ENCODE results near the gene WNT9B.

WNT9B gene

DNA sequence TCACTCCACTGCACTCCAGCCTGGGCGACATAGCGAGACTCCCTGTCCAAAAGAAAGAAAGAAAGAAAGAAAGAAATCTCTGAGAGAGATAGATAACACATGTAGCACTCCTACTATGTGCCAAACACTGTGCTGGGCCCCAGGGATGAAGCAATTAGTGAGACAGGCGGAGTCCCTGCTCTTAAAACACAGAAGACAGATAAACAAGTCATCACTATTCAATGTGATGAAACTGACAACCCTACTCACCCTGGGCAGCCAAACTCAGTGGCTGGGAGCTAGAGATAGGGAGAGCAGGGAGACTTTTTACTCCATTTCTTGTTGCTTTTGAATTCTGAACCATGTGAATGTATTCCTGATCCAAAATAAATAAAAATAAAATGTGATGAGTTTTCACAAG is 36.3 kb downstream of the WNT9B start:
- FAIRE-seq (no peak), DNase-seq (ENCODE audit: insufficient read length, low spot score) (no peak)
- TF ChIP-seq CTCF (IDR thresholded peaks at IDR 0.05; ENCODE audit: insufficient read depth, missing control alignments): no peak

DNA sequence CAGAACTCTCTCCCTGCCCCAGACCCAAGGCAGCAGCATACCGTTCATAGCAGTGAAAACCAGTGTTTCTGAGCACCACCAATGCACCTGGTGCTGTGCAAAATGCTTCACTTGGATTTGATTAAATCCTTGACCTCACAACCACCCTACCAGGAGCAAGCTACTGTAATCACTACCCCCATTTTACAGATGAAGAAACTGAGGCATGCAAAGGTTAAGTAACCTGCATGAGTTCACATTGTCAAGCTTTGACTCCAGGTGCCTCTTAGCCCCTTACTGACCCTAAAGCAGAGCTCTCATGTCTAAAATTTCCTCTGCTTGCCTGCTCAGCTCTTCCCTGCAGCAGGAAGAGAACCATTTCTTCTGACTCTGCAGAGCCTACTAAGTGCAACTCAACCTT is 37.3 kb downstream of the WNT9B start:
- no peak for TF ChIP-seq CTCF (IDR thresholded peaks at IDR 0.05; ENCODE audit: insufficient read depth, missing control alignments)
- no peak for FAIRE-seq
- no peak for DNase-seq (ENCODE audit: insufficient read length, low spot score)

GRCh38 chr17:46889519-46889918 is 38.1 kb downstream of the WNT9B start:
- FAIRE-seq (no peak), DNase-seq (ENCODE audit: insufficient read length, low spot score) (no peak)
- no peak for TF ChIP-seq CTCF (IDR thresholded peaks at IDR 0.05; ENCODE audit: insufficient read depth, missing control alignments)

DNA sequence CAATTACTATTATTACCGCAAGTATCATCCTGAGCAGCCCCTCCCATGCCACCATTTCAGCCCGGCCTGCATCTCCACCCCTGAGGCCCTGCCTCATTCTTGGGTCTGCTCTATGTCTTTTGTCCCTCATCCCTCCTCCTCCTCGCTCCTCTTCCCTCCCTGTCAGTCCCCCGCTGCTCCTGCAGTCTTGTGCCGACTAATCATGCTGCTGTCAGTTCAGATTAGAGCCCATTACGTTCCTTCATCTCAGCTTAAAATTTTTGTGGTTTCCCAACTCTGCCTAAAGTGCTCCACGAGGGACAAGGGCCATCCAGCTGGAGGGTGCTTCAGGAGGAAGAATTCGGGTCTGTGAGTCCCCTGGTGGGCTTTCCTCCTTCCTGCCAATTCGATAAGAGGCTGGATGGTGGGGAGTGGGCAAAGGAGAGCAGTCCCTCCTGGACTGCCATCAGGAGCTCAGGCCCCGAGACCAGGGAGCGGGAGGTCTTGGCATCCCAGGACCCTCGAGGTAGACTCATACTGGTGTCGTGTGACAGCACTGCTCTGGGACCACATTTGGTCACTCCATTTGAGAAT is 38.7 kb downstream of the WNT9B start:
- no peak for TF ChIP-seq CTCF (IDR thresholded peaks at IDR 0.05; ENCODE audit: insufficient read depth, missing control alignments)
- no peak for FAIRE-seq
- no peak for DNase-seq (ENCODE audit: insufficient read length, low spot score)

GRCh38 chr17:46890638-46891037 is 39.3 kb downstream of the WNT9B start:
- TF ChIP-seq CTCF (IDR thresholded peaks at IDR 0.05; ENCODE audit: insufficient read depth, missing control alignments): no peak
- DNase-seq (ENCODE audit: insufficient read length, low spot score) (no peak), FAIRE-seq (no peak)

GRCh38 chr17:46892192-46892703 is 40.9 kb downstream of the WNT9B start:
- TF ChIP-seq CTCF (IDR thresholded peaks at IDR 0.05; ENCODE audit: insufficient read depth, missing control alignments): no peak
- FAIRE-seq (no peak), DNase-seq (ENCODE audit: insufficient read length, low spot score) (no peak)

GRCh38 chr17:46894024-46894423 is 42.6 kb downstream of the WNT9B start:
- TF ChIP-seq CTCF (IDR thresholded peaks at IDR 0.05; ENCODE audit: insufficient read depth, missing control alignments): no peak
- DNase-seq (ENCODE audit: insufficient read length, low spot score) (no peak), FAIRE-seq (no peak)
